GM18498 (cell line): ENCODE measurements around the gene ZNF672.
A peak's percentile ranks its signal among the peaks of the same experiment; 100 is the strongest.

Source experiments
- ATAC-seq: cut with Tn5 transposase; IDR thresholded peaks from one replicate; pipeline ENCODE4 v1.9.1; 2021; ENCODE audit warnings: mild to moderate bottlenecking, moderate library complexity; ENCODE audit not compliant: unreplicated experiment

ZNF672 gene

DNA sequence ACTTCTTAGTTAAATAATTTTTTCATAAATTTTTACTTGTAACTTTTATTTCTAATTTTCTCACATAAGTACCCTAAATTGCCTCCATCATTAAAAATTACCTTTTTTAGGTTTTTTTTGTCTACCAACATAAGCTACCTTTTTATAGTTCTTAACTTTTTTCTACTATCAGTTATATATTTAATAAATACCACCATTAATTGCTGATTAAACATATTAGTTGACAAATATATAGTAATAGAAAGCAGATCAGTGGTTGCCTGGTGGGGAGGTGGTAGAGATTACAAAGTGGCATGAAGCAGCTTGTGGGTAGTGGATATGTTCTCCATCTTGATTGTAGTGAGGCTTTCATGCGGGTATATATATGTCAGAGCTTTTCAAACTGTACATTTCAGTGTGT lies 6.2 kb upstream of the ZNF672 start:
- no peak for ATAC-seq

DNA sequence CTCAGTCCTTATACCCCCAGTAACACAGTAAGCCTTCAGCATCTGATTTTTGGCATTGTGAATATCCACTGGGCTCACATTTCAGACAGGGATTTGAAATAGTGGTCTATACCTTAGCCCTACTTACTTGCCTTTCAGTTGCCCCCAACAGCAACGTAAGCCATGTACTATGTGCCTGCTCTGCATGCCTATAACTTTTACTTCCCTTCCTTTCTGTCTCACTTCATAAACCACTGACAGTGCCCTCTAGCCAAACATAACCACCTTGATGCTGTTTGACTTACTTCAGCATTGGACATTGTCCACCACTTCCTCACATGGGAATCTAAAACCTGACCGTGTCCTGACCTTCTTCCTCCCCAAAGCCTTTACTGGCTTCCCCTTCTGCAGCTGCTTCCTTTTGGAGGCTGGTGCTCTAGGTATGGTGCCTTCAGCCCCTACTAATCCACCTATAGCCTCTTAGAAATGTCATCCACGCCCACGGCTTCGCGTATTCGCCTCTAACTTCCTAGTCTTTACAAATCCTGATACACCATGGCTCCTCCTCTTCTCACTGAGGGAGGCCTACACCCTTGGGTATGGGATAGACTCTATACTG lies 3.6 kb upstream of the ZNF672 start:
- ATAC-seq = no peak

GRCh38 chr1:248837045-248837780 lies 811 bp upstream of the ZNF672 start:
- ATAC-seq = no peak

DNA sequence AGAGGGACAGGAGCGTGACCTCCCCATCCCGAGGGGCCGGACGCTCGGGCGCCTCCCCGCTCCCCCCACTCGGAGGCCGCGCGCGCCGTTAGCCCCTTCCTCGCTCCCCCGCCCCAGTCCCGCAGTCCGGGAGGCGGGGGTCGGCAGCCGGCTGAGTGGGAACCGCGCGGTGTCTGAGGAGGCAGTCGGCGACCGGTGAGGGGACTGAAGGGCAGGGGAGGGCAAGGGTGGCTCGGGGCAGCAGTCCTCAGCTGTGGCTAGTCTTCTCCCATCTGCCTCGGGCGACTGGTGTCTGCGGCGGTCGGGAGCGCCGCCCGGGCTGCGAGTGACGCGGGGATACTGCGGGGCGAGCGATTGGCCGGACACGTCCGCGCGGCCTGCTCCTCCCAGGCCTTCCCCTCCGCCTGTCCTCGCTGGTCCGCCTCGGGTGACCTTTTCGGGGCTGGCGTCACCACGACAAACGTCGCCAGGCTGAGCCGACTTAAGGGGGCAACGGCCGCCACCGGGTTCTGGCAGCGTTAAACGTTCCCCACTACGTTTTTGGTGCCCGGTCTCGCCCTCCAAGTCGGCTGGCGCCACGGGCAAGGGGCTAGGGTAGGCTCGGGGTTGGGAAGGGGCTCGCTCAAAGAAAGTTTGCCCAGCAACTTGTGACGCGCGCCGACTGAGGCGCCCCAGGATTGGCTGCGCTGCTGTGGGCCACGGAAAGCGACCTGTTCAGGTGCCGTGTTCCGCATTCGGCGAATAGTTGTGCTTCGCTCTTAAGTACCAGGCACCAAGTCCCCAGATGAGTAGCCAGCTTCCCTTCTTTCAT lies 538 bp downstream of the ZNF672 start:
- peak; percentile 69 for ATAC-seq

DNA sequence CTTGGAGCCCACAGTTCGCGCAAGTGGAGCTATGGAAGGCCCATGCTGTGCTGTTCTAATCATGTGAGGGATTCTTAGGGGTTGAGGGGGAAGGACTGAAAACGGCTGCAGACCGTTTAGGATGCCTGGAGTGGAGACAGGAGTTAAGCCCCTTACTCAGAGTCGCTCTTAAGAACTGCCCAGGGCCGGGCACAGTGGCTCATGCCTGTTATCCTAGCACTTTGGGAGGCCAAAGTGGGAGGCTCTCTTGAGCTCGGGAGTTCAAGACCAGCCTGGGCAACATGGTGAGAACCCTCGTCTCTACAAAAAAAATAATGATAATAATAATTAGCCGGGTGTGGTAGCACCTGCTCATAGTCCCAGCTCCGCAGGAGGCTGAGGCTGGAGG lies 1.1 kb downstream of the ZNF672 start:
- no peak for ATAC-seq

GRCh38 chr1:248840946-248841345 lies 2.9 kb downstream of the ZNF672 start:
- no peak for ATAC-seq

DNA sequence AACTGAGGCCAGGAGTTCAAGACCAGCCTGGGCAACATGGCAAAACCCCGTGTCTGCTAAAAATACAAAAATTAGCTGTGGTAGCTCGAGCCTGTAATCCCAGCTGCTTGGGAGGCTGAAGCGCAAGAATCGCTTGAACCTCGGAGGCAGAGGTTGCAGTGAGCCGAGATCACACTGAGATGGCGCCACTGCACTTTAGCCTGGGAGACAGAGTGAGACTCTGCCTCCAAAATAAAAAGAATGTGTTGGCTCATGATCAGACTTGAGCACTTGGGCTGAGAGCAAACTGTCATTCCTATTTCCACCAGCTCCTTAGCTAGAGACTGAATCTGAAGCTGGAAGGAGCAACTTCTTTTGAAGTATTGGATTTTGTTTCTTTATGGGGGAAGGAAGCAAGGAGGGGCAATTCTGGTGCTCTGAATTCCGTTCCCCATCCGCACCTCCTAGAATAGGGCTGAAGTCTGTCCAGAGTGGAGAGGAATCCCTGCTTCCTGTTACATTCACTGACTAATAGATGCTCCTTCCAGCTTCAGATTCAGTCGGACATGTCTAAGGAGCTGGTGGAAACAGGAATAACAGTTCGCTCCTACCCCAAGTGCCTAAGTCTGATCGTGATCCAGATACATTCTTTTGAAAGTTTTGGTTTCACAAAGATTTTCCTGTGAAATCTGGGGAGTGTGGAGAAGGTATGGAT lies 3.8 kb downstream of the ZNF672 start:
- ATAC-seq = no peak

DNA sequence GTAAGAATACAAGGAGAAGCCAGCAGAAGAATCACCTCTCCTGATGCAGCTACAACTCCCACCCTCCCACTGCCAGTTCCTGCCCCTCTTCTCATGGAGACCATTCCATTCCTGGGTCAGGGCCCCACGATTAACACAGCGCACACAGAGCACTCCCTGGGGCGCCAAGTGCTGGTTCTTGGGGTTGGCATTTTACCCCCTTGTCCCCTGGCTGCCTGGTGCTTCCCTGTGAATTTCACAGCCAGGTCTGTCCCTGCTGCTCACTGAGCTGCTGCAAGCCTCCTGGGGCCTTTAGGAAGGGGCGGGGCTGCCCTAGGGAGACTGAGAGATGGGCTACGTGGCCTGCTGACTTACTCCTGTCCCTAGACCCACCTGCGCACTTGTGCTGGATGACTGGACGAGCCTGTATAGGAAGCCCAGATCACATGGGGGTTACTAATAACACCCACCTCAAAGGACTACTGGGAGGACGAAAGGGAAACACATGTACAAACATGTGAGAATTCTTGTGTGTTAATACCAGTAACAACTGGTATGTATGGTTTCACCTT lies 4.8 kb downstream of the ZNF672 start:
- no peak for ATAC-seq

DNA sequence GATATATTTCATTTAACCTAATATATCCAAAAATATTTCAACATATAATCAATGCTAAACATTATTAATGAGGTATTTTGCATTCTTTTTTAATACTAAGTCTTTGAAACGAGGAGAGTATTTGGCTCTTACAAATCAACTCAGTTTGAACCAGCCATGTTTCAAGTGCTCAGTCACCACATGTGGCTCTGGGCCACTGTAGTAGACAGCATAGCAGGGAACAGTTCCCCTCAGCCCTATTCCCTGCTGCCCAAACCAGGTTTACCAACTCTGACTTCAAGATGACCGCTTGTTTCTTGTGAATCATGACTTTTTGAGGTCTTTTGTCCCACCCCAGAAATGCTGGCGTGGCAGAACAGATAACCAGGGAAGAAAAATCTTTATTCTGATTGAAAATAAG lies 5.7 kb downstream of the ZNF672 start:
- no peak for ATAC-seq

DNA sequence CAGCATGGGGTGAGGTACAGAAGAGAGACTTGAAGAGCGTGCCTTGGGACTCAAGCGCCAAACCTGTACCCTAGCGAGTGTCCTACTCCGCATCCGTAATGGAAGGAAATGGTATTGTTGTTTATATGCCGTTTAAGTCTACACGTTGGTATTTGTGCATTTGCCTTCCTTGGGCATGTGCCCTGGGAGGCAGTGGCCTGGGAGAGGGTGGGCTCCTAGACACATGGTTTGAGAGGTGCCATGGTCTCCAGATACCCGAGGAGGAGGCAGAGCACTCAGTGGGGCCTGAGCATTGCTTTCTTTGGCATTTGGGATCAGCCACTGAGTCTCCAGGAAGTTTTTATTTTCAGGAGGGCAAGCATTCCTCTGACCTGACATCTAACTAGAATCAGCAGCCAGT lies 6.5 kb downstream of the ZNF672 start:
- ATAC-seq = no peak

GRCh38 chr1:248847181-248847955 lies 9.3 kb downstream of the ZNF672 start:
- no peak for ATAC-seq

- no peak for ATAC-seq
These were observed 10.0 kb downstream of the ZNF672 start for GRCh38 chr1:248847956-248848561.

DNA sequence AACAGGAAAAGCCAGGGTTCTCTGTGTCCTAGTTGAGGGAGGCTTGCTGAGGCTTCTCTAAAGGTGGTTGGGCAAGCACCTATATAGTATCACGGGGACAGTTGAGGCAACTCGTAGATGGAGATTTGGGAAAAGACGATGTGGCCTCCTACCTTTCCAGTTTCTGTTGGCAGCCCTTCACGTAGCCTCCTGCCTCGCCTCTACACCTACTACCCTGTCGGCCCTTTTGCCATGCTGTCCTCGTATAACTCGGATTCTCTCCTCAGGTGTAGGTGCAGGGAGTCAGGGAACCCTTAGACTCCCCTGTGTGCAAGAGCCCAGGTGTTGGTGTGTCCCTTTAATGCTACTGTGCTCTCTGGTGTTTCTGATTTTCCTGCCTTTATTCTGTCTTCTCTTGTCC lies 10.6 kb downstream of the ZNF672 start:
- no peak for ATAC-seq

DNA sequence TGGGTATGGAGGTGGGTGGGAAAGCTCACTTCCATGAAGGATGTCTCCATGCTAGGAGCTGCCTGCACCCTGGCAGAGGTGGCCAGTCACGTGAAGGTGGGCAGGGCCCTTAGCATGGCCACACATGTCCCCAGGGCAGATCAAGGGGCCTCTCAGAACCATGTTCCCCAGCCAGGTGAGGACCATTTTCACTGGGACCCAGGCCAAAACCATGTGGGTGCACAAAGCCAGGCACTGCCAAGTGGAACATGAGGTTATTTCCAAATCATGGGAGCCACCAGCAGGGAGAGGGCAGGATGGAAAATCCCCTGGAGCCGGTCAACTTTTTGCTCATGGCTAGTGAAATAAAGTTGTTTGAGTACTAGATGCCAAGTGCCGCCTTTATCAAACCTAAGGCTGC lies 11.1 kb downstream of the ZNF672 start:
- no peak for ATAC-seq

GRCh38 chr1:248849637-248850036 lies 11.6 kb downstream of the ZNF672 start:
- ATAC-seq = no peak

DNA sequence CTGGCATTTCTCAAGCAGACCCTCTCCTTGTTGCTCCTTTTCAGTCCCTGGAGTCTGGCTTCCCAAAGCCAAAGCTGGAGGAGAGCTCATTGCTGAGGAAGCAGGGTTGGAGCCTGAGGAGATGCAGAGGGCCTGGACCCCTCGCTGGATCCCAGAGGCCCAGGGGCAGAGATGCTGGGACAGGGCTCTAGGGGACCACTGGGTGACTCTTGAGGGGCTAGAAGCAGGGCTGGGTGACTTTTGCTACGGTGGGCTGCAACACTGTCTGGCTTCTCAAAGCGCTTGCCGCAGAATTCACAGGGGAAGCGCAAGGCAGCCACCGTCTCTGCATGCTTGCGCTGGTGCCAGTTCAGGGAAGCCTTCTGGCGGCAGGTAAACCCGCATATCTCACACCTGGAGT lies 12.1 kb downstream of the ZNF672 start:
- no peak for ATAC-seq

DNA sequence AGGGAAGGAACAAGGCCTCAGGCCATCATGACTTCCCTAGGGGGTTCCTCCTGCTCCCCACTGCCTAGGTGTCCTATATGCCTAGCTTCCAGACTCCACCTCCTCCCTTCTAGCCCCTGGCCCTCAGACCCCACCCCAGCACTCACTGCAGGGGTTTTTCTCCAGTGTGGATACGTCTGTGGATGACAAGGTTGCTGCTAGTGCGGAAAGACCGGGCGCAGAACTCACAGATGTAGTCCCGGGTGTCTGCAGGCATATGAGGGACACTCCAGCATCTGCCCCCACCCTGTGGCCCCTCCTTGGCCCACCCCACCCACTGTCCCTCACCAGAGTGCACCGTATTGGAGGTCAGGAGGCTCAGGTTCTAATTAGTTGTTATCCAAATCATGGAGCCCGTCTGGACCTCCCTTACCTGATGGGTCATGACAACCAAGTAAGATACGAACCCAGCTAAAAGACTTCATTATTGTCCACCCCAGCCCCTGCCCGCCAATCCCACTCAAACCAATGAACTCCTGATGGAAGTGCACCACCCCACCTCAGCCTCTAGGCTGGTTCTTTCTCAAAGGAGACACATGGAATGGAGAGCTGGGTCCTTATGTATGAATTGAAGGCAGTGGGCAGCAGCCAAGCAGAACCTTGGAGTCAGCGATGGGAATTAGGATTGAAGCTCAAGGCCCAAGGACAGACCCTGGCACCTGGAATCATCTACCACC lies 12.7 kb downstream of the ZNF672 start:
- no peak for ATAC-seq

GRCh38 chr1:248851390-248851789 lies 13.4 kb downstream of the ZNF672 start:
- ATAC-seq = no peak
